Breast epithelium (tissue), 4 donors: Measurements from ENCODE around the gene RIPPLY3. TPM values are rescaled to one million over a fixed set of nuclear protein-coding genes. Genes with fewer than 3 reads are reported as not detected.
A peak's percentile ranks its signal among the peaks of the same experiment; 100 is the strongest.

ENCODE experiments used
- DNase-seq, 2 donors: peaks; one replicate each; pipeline ENCODE4 v3.0.0-alpha.2; 2019; ENCODE audit warnings: low spot score in 2 of 2
- H3K27ac ChIP-seq, 2 donors: fragments of 200-600 bp; sonication (generic) in 1 of 2; one replicate each; pipeline ENCODE4 v1.5.1; 2016 to 2019; ENCODE audit warnings: mild to moderate bottlenecking in 1 of 2
- H3K27me3 ChIP-seq, 2 donors: fragments of 200-600 bp; sonication (generic) in 1 of 2; one replicate each; pipeline versions ENCODE4 v1.5.1 to v1.6.0; 2017 to 2019; ENCODE audit warnings: control low read depth in 1 of 2, mild to moderate bottlenecking in 1 of 2
- H3K36me3 ChIP-seq: fragments of 200-600 bp; one replicate; pipeline ENCODE4 v1.5.1; 2019
- H3K4me1 ChIP-seq, 2 donors: fragments of 200-600 bp; sonication (generic); one replicate each; pipeline ENCODE4 v1.5.1; 2016 to 2019; ENCODE audit warnings: control low read depth in 1 of 2
- H3K4me3 ChIP-seq, 3 donors: fragments of 200-600 bp; sonication (generic); 1 replicate in 2 of 3; 2 replicates in 1 of 3; pipeline ENCODE4 v1.5.1; 2016 to 2019; ENCODE audit warnings: mild to moderate bottlenecking in 3 of 3, moderate library complexity in 2 of 3
- H3K9me3 ChIP-seq, 2 donors: fragments of 200-600 bp; sonication (generic) in 1 of 2; one replicate each; pipeline ENCODE4 v1.5.1; 2016 to 2019; ENCODE audit warnings: control low read depth in 1 of 2
- POLR2A ChIP-seq: fragments of 450-650 bp; IDR thresholded peaks from one replicate; pipeline ENCODE4 v1.6.1; 2016; ENCODE audit warnings: antibody characterized with exemption, mild to moderate bottlenecking, moderate library complexity
- POLR2AphosphoS5 ChIP-seq, 3 donors: sonication (generic); formaldehyde crosslinking; IDR thresholded peaks; one replicate each; pipeline ENCODE4 v1.6.1; 2017; ENCODE audit warnings: antibody characterized with exemption in 3 of 3
- intact Hi-C: fragments of 100-400 bp; cut with DNase I; formaldehyde crosslinking; loops from one replicate; pipeline ENCODE4 v1.15.1; 2023; ENCODE audit warnings: low total_unique reads
- total RNA-seq, 3 donors: library from RNA; depleted of rRNA; stranded (reverse); fragments of >200 nt; gene quantifications; one replicate each; pipeline ENCODE4 v1.1.0, GENCODE V29; 2016
- TF ChIP-seq, protein P1 (sequence below), 3 donors: fragments of 450-650 bp; IDR thresholded peaks; one replicate each; pipeline ENCODE4 v1.5.1; 2016 to 2017; ENCODE audit warnings: antibody characterized with exemption in 3 of 3, mild to moderate bottlenecking in 3 of 3, moderate library complexity in 3 of 3

The RIPPLY3 gene
- total RNA-seq, 3 donors from 2014 or later, result 0.16 to 0.44 TPM; not detected in 1

DNA sequence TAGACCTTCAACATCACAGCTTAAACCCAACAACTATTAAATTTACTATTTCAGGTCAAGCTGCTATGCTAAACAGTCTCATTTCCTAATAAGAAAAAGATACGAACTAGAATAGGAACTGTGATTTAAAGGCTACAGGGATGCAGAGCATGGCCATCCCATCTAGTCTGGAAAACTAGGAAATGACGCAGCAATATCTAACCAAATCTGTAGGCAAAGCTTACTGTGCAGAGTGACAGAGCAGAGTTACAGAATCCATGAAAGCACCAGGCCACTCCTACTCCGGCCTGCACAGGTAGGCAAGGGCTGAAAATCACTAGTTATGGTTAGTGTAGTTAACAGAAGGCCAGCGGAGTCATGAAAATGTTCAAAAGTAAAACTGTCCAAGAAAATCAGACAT is 42.1 kb upstream of the RIPPLY3 start:
- H3K27ac ChIP-seq, result no peak overlapping the region
- H3K9me3 ChIP-seq, result no peaks in the 10 kb centered on the region
- no peak for DNase-seq
- peaks cover 0 to 3% of the 10 kb centered on the region in 2 donors for H3K4me1 ChIP-seq
- no peak overlapping the region for H3K4me3 ChIP-seq
- no peaks in the 10 kb centered on the region for H3K36me3 ChIP-seq
- TF ChIP-seq POLR2AphosphoS5 (IDR thresholded peaks at IDR 0.05) (no peak), POLR2A (no peak)
- TF ChIP-seq, protein P1, sequence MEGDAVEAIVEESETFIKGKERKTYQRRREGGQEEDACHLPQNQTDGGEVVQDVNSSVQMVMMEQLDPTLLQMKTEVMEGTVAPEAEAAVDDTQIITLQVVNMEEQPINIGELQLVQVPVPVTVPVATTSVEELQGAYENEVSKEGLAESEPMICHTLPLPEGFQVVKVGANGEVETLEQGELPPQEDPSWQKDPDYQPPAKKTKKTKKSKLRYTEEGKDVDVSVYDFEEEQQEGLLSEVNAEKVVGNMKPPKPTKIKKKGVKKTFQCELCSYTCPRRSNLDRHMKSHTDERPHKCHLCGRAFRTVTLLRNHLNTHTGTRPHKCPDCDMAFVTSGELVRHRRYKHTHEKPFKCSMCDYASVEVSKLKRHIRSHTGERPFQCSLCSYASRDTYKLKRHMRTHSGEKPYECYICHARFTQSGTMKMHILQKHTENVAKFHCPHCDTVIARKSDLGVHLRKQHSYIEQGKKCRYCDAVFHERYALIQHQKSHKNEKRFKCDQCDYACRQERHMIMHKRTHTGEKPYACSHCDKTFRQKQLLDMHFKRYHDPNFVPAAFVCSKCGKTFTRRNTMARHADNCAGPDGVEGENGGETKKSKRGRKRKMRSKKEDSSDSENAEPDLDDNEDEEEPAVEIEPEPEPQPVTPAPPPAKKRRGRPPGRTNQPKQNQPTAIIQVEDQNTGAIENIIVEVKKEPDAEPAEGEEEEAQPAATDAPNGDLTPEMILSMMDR (IDR thresholded peaks at IDR 0.05), result no peak
- intact Hi-C loops, result no loop called here
- no peaks in the 10 kb centered on the region for H3K27me3 ChIP-seq

DNA sequence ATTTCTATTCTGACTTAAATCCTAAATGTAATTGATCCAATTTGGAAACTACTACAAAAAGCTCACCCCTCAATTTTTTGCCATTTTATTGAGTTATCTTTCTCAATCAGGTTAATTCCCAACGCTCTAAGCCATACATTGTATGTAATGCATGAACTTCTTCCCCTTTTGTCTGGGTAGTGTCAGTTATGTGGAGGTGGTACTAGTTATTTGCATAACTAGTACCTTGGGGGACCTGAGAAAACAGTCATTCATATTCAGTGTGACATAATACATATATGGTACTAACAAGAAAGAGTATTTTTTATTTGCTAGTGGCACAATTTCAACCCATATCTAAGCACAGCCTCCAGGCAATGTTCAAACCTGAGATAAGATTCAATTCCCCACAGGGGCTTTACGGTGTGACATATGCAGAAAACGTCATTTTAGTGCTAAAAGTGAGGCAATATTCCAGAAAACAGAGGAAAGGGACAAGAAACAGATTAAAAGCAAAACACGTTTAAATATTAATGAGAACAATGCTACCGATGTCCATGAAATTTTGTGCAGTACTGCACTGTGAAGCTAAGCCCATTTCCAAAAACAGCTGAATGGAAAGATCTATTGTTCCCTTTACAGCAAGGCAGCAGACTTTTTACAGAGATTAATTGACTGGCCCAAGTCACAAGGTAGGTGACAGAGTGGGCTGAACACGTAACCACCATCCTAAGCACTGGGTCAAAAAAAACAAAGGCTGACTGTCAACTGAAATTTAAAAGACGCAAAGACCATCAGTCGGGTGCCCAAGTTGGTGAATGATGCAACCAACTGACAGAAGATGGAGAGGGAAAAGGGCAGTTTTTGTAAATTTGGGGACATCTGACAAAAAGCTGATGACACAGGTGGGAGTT is 41.4 kb upstream of the RIPPLY3 start:
- TF ChIP-seq, protein P1 (IDR thresholded peaks at IDR 0.05), result no peak
- TF ChIP-seq POLR2A, result no peak
- TF ChIP-seq POLR2AphosphoS5 (IDR thresholded peaks at IDR 0.05), result no peak
- intact Hi-C loops, result no loop called here
- no peaks in the 10 kb centered on the region for H3K27me3 ChIP-seq
- H3K4me3 ChIP-seq, result peak overlapping the region in 2 of 3 donors; percentile 75 to 97
- no peak overlapping the region for H3K27ac ChIP-seq
- DNase-seq, result no peak
- H3K4me1 ChIP-seq, result peaks cover 0 to 3% of the 10 kb centered on the region in 2 donors
- H3K9me3 ChIP-seq, result no peaks in the 10 kb centered on the region
- H3K36me3 ChIP-seq, result no peaks in the 10 kb centered on the region

DNA sequence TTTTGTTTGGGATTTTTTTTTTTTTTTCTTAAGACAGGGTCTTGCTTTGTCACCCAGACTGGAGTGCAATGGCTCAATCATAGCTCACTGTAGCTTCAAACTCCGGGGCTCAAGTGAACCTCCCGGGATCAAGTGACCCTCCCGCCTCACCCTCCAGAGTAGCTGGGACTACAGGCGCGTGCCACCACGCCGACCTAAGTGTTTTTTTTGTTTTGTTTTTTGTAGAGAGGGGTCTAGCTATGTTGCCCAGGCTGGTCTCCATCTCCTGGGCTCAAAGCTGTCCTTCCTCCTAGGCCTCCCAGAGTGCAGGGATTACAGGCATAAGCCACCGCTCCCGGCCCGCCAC is 40.8 kb upstream of the RIPPLY3 start:
- no peak for DNase-seq
- Histone ChIP-seq H3K4me3 (peak overlapping the region; percentile 64 to 97 (median 75)), H3K27me3 (no peaks in the 10 kb centered on the region), H3K27ac (peak overlapping the region; percentile 87 to 97), H3K9me3 (no peaks in the 10 kb centered on the region), H3K4me1 (peaks cover 0 to 3% of the 10 kb centered on the region in 2 donors), H3K36me3 (no peaks in the 10 kb centered on the region)
- intact Hi-C loops, result no loop called here
- TF ChIP-seq POLR2AphosphoS5 (IDR thresholded peaks at IDR 0.05) (no peak), POLR2A (no peak)
- TF ChIP-seq, protein P1 (IDR thresholded peaks at IDR 0.05), result no peak

DNA sequence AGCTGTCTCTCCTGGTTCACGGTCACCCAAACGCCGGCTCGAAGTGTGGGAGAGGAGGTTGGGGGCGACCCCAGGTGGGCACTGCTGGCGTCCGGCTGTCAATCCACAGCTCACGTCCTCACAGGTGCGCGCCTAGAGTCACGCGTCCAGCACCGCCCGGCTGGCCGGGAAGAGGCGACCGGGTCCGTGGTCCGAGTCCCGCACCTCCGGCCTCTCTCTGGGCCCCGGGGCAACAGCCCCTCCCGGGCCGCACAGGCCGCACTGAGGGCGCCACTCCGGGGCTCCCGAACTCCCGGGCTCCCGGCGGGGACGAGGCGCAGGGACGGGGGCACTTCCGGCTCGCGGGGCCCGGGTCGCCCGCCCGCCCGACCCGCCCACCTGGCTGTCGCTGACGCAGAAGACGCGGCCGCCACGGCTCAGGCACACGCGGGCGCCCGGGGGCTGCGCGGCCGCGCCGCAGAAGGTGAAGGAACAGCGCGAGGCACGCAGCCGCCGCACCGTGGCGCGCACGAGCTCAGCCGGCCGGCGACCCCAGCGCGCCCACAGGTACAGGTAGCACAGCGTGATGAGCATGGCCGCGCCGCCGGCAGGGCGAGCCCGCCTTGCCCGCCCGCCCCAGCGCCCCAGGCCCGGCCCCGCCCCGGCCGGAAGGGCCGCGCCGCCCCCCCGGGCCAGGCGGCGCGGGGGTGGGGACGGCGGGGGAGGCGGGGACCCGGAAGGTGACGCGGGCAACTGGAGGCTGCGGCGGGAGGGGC is 40.3 kb upstream of the RIPPLY3 start, which contains the start of gene HLCS:
TSS of gene HLCS (minus strand) at position 604 of the 755 bp plus-strand sequence. CDS start at position 573, 31 bp downstream.
- DNase-seq, result peak; percentile 48 to 65

More for the DNA sequence above, 40.3 kb upstream of the RIPPLY3 start, which contains the start of gene HLCS:
- no peaks in the 10 kb centered on the region for H3K9me3 ChIP-seq
- peak within 1 kb of the TSS; percentile 87 to 97 for H3K27ac ChIP-seq
- H3K4me3 ChIP-seq, result peak within 1 kb of the TSS; percentile 64 to 97 (median 75)
- TF ChIP-seq POLR2AphosphoS5 (IDR thresholded peaks at IDR 0.05) (no peak), POLR2A (no peak)
- TF ChIP-seq, protein P1 (IDR thresholded peaks at IDR 0.05), result peak in 1 of 3 donors; percentile 14
- no peaks in the 10 kb centered on the region for H3K36me3 ChIP-seq
- no peaks in the 10 kb centered on the region for H3K27me3 ChIP-seq
- intact Hi-C loops, result no loop called here
- peaks cover 0 to 3% of the 10 kb centered on the region in 2 donors for H3K4me1 ChIP-seq
